SK-N-SH (cell line): ENCODE measurements around the gene SH3GL2. TPM values are rescaled to one million over a fixed set of nuclear protein-coding genes. Genes with fewer than 3 reads are reported as not detected.

Experiments
- CTCF ChIA-PET: fragments of 300-600, 350-600 bp; formaldehyde crosslinking; extraction: SDS; loops from one replicate; lab custom pipeline; 2021; lab: Yijun Ruan, JAX
- POLR2A ChIA-PET: fragments of 350-600 bp; sonication (Branson Sonifier 250); formaldehyde crosslinking; extraction: SDS; loops from one replicate; lab custom pipeline; 2020; ENCODE audit warnings: antibody characterized with exemption, inconsistent platforms; lab: Yijun Ruan, JAX
- DNase-seq: peaks from one replicate; pipeline ENCODE4 v3.0.0; 2012
- H2AFZ ChIP-seq: fragments of 200-600 bp; sonication (generic); 2 replicates; pipeline ENCODE4 v1.8.1; 2016; ENCODE audit warnings: antibody characterized with exemption, mild to moderate bottlenecking, low read depth
- H3F3A ChIP-seq: fragments of 200-600 bp; sonication (generic); replicated peaks from 2 replicates; pipeline ENCODE3; 2016; ENCODE audit warnings: antibody characterized with exemption, mild to moderate bottlenecking; ENCODE audit not compliant: insufficient read depth
- H3K27ac ChIP-seq, 2 experiments: fragments of 200-500 bp in 1 of 2; fragments of 200-600 bp in 1 of 2; sonication (Bioruptor generic) in 1 of 2; sonication (generic), shearing (Covaris generic) in 1 of 2; 2 replicates each; pipeline versions ENCODE4 v1.5.1 to v1.6.1; 2014 to 2016; ENCODE audit warnings: low read depth in 2 of 2, inconsistent platforms in 1 of 2, low read length in 1 of 2, mild to moderate bottlenecking in 1 of 2, mixed read lengths in 1 of 2
- H3K27me3 ChIP-seq: fragments of 200-600 bp; sonication (generic), shearing (Covaris generic); 2 replicates; pipeline ENCODE4 v1.6.1; 2016; ENCODE audit warnings: mixed run types; ENCODE audit not compliant: insufficient read depth
- H3K36me3 ChIP-seq, 2 experiments: fragments of 200-500 bp in 1 of 2; fragments of 200-600 bp in 1 of 2; sonication (Bioruptor generic) in 1 of 2; sonication (generic) in 1 of 2; replicated peaks in 1 of 2; 2 replicates each; pipeline versions ENCODE3 to v1.5.1; 2014 to 2016; ENCODE audit warnings: low read length in 1 of 2, mild to moderate bottlenecking in 1 of 2; ENCODE audit not compliant: insufficient read depth in 2 of 2, control insufficient read depth in 1 of 2
- H3K4me1 ChIP-seq, 2 experiments: fragments of 200-500 bp in 1 of 2; fragments of 200-600 bp in 1 of 2; sonication (Bioruptor generic) in 1 of 2; sonication (generic), shearing (Covaris generic) in 1 of 2; 2 replicates each; pipeline versions ENCODE4 v1.5.1 to v1.6.1; 2014 to 2016; ENCODE audit warnings: low read depth in 1 of 2, low read length in 1 of 2, mixed run types in 1 of 2; ENCODE audit not compliant: insufficient read depth in 2 of 2, control insufficient read depth in 1 of 2
- H3K4me2 ChIP-seq: fragments of 200-600 bp; sonication (generic), shearing (Covaris generic); 2 replicates; pipeline ENCODE4 v1.6.1; 2017; ENCODE audit warnings: mixed run types
- H3K4me3 ChIP-seq, 2 experiments: fragments of 200-500 bp in 1 of 2; fragments of 200-600 bp in 1 of 2; sonication (Bioruptor generic) in 1 of 2; sonication (generic), shearing (Covaris generic) in 1 of 2; 2 replicates each; pipeline versions ENCODE4 v1.5.1 to v1.8.1; 2014 to 2016; ENCODE audit warnings: low read depth in 2 of 2, inconsistent platforms in 1 of 2, low read length in 1 of 2, mild to moderate bottlenecking in 1 of 2, mixed read lengths in 1 of 2, moderate library complexity in 1 of 2
- H3K79me2 ChIP-seq: fragments of 200-600 bp; sonication (generic); 2 replicates; pipeline ENCODE4 v1.8.1; 2017; ENCODE audit warnings: mild to moderate bottlenecking; ENCODE audit not compliant: insufficient read depth
- H3K9ac ChIP-seq: fragments of 200-600 bp; sonication (generic); 2 replicates; pipeline ENCODE4 v1.6.1; 2017; ENCODE audit warnings: mixed run types
- H3K9me2 ChIP-seq: fragments of 200-600 bp; sonication (generic); 2 replicates; pipeline ENCODE4 v1.6.1; 2017; ENCODE audit warnings: mixed run types
- H3K9me3 ChIP-seq: fragments of 200-600 bp; sonication (generic); 2 replicates; pipeline ENCODE4 v1.6.1; 2017; ENCODE audit warnings: mixed run types, mild to moderate bottlenecking, moderate library complexity
- H4K20me1 ChIP-seq: fragments of 200-600 bp; sonication (generic); 2 replicates; pipeline ENCODE4 v1.6.1; 2017; ENCODE audit warnings: mild to moderate bottlenecking, mixed run types; ENCODE audit not compliant: insufficient read depth
- CTCF ChIP-seq: fragments of 200-600 bp; sonication (generic); IDR thresholded peaks from 2 replicates; pipeline ENCODE4 v1.6.1; 2017; ENCODE audit warnings: antibody characterized with exemption, mild to moderate bottlenecking, moderate library complexity
- ELF1 ChIP-seq: IDR thresholded peaks from 2 replicates; pipeline ENCODE4 v1.4.0; 2012
- EP300 ChIP-seq, 2 experiments: IDR thresholded peaks; 2 replicates each; pipeline versions ENCODE4 v1.4.0 to v1.6.1; 2012; ENCODE audit warnings: borderline replicate concordance in 1 of 2, low read depth in 1 of 2, low read length in 1 of 2
- EZH2phosphoT487 ChIP-seq: fragments of 200-600 bp; sonication (generic); IDR thresholded peaks from 2 replicates; pipeline ENCODE4 v1.6.1; 2017; ENCODE audit warnings: low read depth, mixed run types, mild to moderate bottlenecking, antibody characterized with exemption, moderate library complexity, borderline replicate concordance
- FOSL2 ChIP-seq: IDR thresholded peaks from 2 replicates; pipeline ENCODE4 v1.4.0; 2012; ENCODE audit warnings: low read depth, mild to moderate bottlenecking, moderate library complexity, borderline replicate concordance
- FOXM1 ChIP-seq: IDR thresholded peaks from 2 replicates; pipeline ENCODE4 v1.4.0; 2012; ENCODE audit warnings: low read depth, mild to moderate bottlenecking
- JUND ChIP-seq: IDR thresholded peaks from 2 replicates; pipeline ENCODE4 v1.4.0; 2012
- MEF2A ChIP-seq: IDR thresholded peaks from 2 replicates; pipeline ENCODE4 v1.4.0; 2012; ENCODE audit warnings: low read depth, borderline replicate concordance
- MXI1 ChIP-seq: IDR thresholded peaks from 2 replicates; pipeline ENCODE4 v1.6.1; 2012; ENCODE audit warnings: mild to moderate bottlenecking, low read depth, low read length, improper control_type of control experiment
- NFIC ChIP-seq: IDR thresholded peaks from 2 replicates; pipeline ENCODE4 v1.4.0; 2012; ENCODE audit warnings: borderline replicate concordance
- NRF1 ChIP-seq: IDR thresholded peaks from 2 replicates; pipeline ENCODE4 v1.6.1; 2012; ENCODE audit warnings: low read depth, mild to moderate bottlenecking, low read length
- RAD21 ChIP-seq: IDR thresholded peaks from 2 replicates; pipeline ENCODE4 v1.6.1; 2012; ENCODE audit warnings: mild to moderate bottlenecking, low read length
- REST ChIP-seq: IDR thresholded peaks from 2 replicates; pipeline ENCODE4 v1.6.1; 2012; ENCODE audit warnings: mild to moderate bottlenecking, low read depth, low read length, moderate library complexity
- RXRA ChIP-seq: IDR thresholded peaks from 2 replicates; pipeline ENCODE4 v1.4.0; 2012; ENCODE audit warnings: low read depth, mild to moderate bottlenecking, borderline replicate concordance
- TAF1 ChIP-seq: IDR thresholded peaks from 2 replicates; pipeline ENCODE4 v1.6.1; 2012; ENCODE audit warnings: low read depth, mild to moderate bottlenecking, low read length, moderate library complexity, borderline replicate concordance
- TEAD4 ChIP-seq: IDR thresholded peaks from 2 replicates; pipeline ENCODE4 v1.4.0; 2012; ENCODE audit warnings: mild to moderate bottlenecking, borderline replicate concordance; ENCODE audit not compliant: insufficient read depth
- USF2 ChIP-seq: fragments of 150-350 bp; IDR thresholded peaks from 2 replicates; pipeline ENCODE4 v1.6.1; 2017; ENCODE audit warnings: antibody characterized with exemption, low read length, low read depth, borderline replicate concordance
- YY1 ChIP-seq: IDR thresholded peaks from 2 replicates; pipeline ENCODE4 v1.4.0; 2012; ENCODE audit warnings: low read depth, mild to moderate bottlenecking
- WGBS: methylation state at CpG from one replicate; pipeline ENCODE4 v1.1.6; 2017; ENCODE audit warnings: low lambda C conversion rate; 5-methylcytosine and 5-hydroxymethylcytosine counted together
- polyA plus RNA-seq, 3 experiments: library from polyadenylated mRNA; depleted of rRNA; stranded (reverse); fragments of >200 nt; gene quantifications; 2 replicates each; pipeline ENCODE4 v1.2.3, GENCODE V29; 2012
- TF ChIP-seq, protein P1 (sequence below): IDR thresholded peaks from 2 replicates; pipeline ENCODE4 v1.4.0; 2012; ENCODE audit warnings: low read depth
- TF ChIP-seq, protein P2 (sequence below): fragments of 150-350 bp; IDR thresholded peaks from 2 replicates; pipeline ENCODE4 v1.6.1; 2016; ENCODE audit warnings: mild to moderate bottlenecking, low read depth, low read length

SH3GL2 gene
- polyA plus RNA-seq, 1 of the 3 experiments (the other 2 are of a cell fraction): 0.05 TPM

DNA sequence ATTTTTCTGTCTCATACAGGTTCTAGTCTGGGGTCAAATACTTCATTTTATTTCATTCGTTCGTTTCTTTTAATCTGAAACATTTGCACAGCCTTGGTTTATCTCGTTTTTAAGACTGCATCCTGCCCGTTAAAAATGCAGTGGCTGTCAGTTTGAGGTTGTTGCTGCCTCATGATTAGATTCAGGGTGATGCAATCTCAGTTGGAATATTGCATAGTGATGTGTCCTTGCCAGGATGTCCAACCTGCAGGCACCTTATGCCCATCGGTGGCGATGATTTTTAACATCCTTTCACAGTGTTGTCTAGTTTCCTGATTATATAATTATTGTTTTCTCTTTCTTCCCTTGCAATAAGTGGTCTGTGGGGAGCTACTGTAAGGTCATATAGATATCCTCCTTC is 45.1 kb downstream of the SH3GL2 start:
- TF ChIP-seq USF2 (no peak), FOSL2 (no peak), JUND (no peak), TAF1 (no peak), TEAD4 (no peak), CTCF (no peak), ELF1 (no peak), REST (no peak), FOXM1 (no peak), EZH2phosphoT487 (no peak), MXI1 (no peak), NFIC (no peak), NRF1 (no peak), RAD21 (no peak), YY1 (no peak), MEF2A (no peak), RXRA (no peak), EP300 (IDR thresholded peaks at IDR 0.05; ENCODE audit: borderline replicate concordance in 1 of 2, low read depth in 1 of 2, low read length in 1 of 2) (no peak)
- TF ChIP-seq, protein P1, sequence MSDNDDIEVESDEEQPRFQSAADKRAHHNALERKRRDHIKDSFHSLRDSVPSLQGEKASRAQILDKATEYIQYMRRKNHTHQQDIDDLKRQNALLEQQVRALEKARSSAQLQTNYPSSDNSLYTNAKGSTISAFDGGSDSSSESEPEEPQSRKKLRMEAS: no peak
- TF ChIP-seq, protein P2, sequence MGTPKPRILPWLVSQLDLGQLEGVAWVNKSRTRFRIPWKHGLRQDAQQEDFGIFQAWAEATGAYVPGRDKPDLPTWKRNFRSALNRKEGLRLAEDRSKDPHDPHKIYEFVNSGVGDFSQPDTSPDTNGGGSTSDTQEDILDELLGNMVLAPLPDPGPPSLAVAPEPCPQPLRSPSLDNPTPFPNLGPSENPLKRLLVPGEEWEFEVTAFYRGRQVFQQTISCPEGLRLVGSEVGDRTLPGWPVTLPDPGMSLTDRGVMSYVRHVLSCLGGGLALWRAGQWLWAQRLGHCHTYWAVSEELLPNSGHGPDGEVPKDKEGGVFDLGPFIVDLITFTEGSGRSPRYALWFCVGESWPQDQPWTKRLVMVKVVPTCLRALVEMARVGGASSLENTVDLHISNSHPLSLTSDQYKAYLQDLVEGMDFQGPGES: no peak

More for the DNA sequence above, 45.1 kb downstream of the SH3GL2 start:
- Histone ChIP-seq H3K9me2 (no peaks in the 10 kb centered on the region), H3K4me1 (no peaks in the 10 kb centered on the region), H3K4me3 (no peak overlapping the region), H3K9me3 (no peaks in the 10 kb centered on the region), H3K27ac (no peak overlapping the region), H3K36me3 (no peaks in the 10 kb centered on the region), H3K79me2 (no peaks in the 10 kb centered on the region), H2AFZ (no peak overlapping the region), H4K20me1 (no peaks in the 10 kb centered on the region), H3K9ac (no peak overlapping the region), H3K27me3 (no peaks in the 10 kb centered on the region), H3F3A (no peaks in the 10 kb centered on the region), H3K4me2 (no peak overlapping the region)
- ChIA-PET POLR2A (no interaction called here), CTCF (no interaction called here)
- DNase-seq: no peak
- 36% methylated on average over 6 of the region's 6 CpGs for WGBS
